ENCODE results near the gene BAD.

- no peak for TF ChIP-seq CTCF (IDR thresholded peaks at IDR 0.05)
- TF ChIP-seq POLR2A (IDR thresholded peaks at IDR 0.05) = no peak
Observed at GRCh38 chr11:64227405-64227956, 57.0 kb downstream of the BAD start.

All from ovary (tissue), 3 donors.